Activated CD8-positive, alpha-beta memory T cell treated with anti-CD3 and anti-CD28 coated beads for 24 hours (primary cell): Measurements from ENCODE around the gene HIRA.
"Not testable (repeated sequence)": the region's sequence is repeated elsewhere in the genome, so short reads cannot be mapped to it uniquely, and the experiment has no call there.

Source experiments
- DNase-seq: peaks from one replicate; pipeline ENCODE4 v3.0.0-alpha.2; 2020

Gene HIRA

DNA sequence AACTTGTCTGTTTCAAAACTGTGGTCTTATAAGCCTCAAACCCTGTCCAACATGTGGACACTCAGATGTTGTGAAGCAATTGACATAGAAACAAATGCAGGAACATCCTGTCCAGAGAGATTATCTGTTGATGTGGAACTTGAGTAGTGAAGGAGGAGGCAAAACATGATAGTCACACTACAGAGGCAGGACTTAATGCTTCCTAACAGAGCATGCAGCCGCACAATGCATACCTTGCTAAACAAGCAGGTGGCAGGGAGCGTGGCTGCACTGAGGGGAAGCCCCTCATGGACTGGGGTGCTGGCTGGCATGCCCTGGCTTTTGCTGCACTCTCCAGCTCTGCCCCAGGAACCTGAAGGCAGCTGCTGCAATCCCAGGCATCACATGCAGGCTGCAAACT is 10.6 kb upstream of the HIRA start:
- no peak for DNase-seq

DNA sequence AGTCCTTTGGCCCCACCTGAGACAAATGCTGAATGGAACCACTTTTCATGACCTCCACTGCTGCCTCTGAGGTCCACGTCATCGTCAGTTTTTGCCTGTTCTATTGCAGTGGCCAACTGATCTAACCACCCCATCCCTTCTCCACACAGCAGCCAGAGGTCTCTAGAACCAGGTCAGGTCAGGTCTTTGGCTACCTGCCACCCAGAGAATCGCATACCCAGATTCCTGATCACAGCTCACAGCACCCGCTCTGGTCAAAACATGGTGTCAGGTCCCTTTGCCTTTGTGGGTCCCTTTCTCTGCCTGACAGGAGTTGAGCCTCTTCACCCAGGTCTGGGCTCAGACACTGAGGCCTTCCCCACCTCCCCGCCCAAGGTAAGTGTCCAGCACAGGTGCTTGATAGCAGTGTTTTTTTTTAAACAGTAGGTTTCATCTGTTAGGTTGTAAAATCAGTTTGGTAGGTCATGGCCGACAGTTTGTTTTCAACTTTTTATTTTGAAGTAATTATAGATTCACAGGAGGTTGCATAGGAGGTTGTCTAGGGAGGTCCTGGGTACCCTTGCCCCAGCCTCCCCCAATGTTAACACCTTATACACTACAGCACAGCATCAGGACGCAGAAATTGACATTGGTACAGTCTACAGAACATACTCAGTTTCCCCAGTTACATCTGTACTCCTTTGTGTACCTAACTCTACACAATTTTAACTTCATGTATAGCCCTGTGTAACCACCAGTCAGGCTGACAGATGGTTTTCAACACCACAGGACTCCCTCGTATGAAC is 9.1 kb upstream of the HIRA start:
- DNase-seq: peak; percentile 42

GRCh38 chr22:19438298-19438697 is 6.8 kb upstream of the HIRA start:
- no peak for DNase-seq

- DNase-seq: not testable (repeated sequence)
These were observed 5.1 kb upstream of the HIRA start for GRCh38 chr22:19436444-19437161.

DNA sequence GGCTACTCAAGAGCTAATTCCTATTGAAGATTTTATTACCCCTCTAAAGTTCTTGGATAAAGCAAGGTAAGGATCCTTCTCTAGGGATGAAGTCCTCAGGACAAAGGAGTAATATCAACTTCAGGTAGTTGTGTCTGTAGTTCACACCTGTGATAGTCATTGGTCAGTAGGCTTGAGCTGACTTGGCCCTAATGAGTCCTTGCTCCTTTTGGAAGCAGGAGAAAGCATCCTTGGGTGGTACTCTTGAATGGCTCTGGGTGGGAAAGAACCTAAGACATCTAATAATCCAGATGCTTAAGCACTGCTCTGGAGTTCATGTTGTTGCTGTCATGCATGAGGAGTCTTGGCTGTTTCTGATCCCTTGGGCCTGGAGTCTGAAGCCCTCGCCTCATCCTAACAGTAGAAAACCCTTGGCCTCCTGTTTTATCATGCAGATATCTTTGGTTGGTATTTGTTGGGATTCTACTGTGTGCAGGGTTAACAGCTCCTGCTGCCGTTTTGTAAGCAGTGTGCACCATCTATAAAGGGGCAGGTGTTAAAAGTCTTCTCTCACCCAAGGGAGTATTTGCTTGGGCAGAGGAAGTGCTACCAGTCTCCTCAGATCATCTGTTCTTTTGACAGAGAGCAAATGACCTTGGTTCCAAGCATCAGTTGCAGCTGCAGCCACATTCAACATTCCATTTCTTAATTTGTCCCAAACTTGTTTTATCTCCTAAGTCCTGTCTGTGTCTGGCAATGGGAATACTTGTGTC is 3.5 kb upstream of the HIRA start:
- DNase-seq: no peak

DNA sequence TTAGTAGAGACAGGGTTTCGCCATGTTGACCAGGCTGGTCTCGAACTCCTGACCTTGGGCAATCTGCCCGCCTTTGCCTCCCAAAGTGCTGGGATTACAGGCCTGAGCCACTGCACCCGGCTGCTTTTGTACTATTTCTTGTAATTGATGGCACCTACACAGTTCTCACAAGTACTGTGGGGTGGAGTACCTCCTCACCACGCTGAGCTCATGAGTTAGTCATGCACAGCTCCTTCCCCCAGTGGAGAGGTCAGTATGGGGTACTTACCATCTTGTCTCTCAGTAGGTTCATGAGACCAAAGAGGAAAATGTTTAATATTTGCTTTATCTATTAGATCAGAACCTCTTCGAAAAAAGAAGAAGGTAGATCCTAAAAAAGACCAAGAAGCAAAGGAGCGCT is 2.9 kb upstream of the HIRA start:
- DNase-seq: no peak

DNA sequence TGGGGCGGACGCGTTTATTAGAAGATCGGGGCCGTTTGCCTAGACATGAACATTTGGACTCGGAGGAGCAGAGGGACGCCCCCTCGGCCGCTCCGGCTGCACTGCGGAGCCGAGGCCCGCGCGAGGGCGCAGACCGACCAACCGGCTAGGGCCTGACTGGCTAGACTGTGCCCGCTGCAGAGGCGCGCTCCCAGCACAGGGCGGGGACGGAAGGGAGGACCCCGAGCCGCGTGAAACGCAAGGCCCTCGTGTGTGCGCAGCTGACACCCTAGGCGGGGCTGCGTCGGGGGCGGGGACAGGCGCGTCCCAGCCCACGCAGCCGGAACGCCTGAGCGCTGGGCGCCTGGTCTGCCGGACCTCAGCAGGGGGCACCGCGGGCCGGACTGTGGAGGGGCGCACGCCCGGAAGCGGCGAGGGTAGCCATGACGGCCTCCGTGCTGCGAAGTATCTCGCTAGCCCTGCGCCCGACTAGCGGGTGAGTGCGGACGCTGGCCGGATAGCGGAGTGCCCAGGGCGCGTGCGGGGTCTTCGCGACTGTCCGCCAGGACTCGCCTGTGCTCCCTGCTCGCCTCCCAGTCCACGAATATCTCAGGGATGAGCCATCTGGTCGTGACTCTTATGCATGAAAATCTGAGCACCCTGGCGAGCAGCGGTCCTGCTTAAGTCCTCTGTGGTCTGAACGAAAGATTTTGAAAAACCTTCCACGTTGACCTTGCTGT is 759 bp upstream of the HIRA start, which contains the start of gene MRPL40:
Gene MRPL40 (plus strand): TSS at position 413 of the 719 bp plus-strand sequence. CDS start 10 bp downstream, at position 423.
- peak; percentile 96 for DNase-seq

GRCh38 chr22:19430890-19431541 is 517 bp downstream of the HIRA start:
- DNase-seq: peak; percentile 70

DNA sequence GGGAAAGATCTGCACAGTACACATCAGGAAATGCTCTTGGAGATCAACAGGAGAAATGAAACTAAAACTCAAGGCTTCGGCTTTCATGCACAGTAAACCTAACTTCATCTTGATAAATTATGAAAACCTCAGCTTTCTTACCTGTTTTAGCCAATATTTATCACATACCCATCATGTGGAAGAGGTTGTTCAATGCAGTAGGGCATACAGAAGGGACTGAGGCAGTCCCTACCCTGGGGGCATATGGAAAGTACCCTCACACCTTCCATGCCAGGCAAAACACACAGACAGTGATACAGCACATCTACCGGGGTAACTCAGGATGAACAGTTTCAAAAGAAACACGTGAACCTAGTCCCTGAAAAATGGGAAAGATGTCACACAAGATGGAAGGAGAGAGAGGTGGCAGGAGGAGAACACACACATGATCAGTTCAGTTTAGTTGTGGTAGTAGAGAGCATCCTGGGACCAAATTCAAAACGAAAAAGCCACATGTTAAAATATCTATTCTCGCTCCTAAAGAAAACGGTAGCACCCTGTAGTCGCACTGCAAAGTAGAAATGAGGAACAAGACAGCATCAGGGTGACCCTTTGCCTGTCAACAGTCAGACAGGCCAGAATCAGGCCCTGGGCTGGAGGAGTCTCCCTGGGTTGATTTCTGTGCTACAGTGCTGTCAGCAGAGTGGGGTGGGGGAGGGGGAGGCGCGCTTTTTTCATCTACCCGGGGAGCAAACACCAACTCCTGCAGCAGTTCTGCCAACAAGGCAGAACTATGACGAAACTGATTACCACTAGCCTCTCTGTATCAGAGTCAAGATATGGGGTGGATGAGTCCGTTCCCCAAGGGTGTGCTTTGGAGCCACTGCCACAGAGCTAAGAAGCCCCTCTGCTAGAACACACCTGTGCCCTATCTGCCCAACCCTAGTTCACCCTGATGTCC is 1.3 kb downstream of the HIRA start:
- DNase-seq: peak; percentile 66

DNA sequence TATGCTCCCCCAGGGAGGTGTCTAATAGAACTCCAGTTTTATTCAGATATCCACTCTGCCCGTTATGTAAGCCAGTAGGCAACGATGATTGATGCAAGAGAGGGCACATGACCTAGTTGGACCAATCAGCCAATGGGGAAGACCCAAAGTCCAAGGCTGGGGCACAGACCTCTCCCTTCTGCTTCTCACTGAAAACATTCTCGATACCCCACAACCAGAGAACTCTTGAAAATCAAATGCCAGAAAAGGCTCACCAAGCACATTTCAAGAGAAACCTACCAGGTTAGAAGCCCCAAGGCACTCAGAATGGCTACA is 7.4 kb downstream of the HIRA start:
- no peak for DNase-seq

GRCh38 chr22:19422440-19423301 is 8.9 kb downstream of the HIRA start:
- DNase-seq: no peak

- DNase-seq: no peak
These were observed 11.2 kb downstream of the HIRA start for GRCh38 chr22:19420321-19420720.

- DNase-seq: peak; percentile 61
These were observed 11.9 kb downstream of the HIRA start for GRCh38 chr22:19419464-19420178.

DNA sequence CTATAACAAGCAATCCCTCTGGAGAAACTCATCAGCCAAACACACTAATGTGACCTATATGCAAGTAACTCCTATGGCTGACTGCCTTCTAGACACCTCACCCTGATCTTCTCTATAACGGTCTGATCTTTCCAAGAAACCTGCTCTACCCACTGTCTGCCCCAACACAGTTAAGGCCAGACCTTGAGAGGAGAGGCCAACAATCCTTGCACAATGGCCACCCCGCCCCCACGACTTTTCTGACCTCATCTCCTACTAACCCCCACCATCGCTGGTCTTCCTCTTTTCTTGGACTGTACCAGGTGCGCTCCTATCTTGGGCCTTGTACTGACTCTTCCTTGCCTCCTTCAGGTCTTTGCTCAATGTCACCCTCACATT is 12.5 kb downstream of the HIRA start:
- DNase-seq: no peak

DNA sequence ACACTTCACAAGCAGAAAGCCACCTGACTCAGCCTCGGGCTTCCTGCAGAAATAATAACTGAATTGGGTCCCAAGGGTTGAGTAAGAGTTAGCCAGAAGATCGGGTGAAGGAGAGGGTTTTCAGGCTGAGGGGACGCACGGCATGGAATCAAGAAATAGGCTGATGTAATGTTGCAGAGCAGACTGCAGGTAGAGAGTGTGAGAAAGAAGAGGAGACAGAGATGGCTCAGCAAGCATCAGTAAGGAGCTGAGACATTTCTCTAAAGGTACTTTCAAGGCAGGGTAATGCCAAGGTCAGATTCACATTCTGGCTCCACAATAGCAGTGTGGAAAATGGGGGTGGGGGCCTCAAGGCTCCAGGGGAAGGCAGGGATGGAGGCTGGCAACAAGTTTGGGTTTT is 18.6 kb downstream of the HIRA start:
- DNase-seq: no peak

DNA sequence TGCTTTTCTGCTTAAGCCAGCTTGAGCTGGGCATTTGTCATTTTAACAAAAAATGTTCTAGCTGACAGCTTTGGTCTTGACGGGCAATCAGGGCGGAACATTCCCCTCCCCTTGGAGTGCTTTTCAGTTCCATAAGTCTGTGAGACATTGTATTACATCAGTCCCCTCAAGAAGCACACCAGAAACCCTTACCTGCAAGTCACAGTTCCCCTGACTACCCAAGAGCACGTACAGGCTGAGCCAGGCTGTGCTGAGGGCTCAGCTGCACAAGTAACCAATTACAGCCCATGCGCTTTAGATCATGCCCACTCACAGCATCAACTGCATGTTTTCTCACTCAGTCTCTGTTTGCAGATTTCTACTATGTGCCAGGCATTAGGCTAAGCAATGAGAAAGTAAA is 19.1 kb downstream of the HIRA start:
- DNase-seq: no peak

DNA sequence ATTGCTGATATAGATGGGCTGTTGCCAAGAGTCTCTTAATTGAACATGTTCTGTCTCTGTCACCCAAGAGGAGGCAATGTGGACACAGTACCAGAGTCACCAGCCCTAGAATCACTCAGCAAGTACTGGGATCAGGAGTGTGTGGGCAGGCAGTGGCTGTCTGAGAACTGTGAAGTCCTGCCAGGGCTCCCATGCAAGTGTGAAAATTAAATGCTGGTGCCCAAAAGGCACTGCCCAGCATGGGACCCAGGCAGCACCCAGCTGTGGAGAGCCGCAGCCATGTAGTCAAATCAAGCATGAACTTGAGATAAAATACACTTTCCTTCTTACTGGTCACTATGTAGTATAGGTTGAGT is 19.9 kb downstream of the HIRA start:
- no peak for DNase-seq

- no peak for DNase-seq
These were observed 20.4 kb downstream of the HIRA start for GRCh38 chr22:19410941-19411689.
